Kidney (tissue), 14 donors: Measurements from ENCODE around the gene SMIM14. TPM values are rescaled to one million over a fixed set of nuclear protein-coding genes. Genes with fewer than 3 reads are reported as not detected.
"Not testable (repeated sequence)": the region's sequence is repeated elsewhere in the genome, so short reads cannot be mapped to it uniquely, and the experiment has no call there.

Source experiments
- DNase-seq, 5 donors: peaks; one replicate each; pipeline ENCODE4 v3.0.0-alpha.2; 2013 to 2020
- FAIRE-seq: peaks from 2 replicates; lab custom pipeline; 2012; peaks lifted over from hg19 to GRCh38; lab: Jason Lieb, UNC
- H3K27ac ChIP-seq, 2 donors: one replicate each; pipeline ENCODE4 v1.7.0; 2013; ENCODE audit warnings: low read depth in 2 of 2, low read length in 2 of 2, inconsistent platforms in 1 of 2
- H3K27me3 ChIP-seq: one replicate; pipeline ENCODE4 v1.7.1; 2013; ENCODE audit warnings: low read length, inconsistent platforms; ENCODE audit not compliant: control insufficient read depth, insufficient read depth
- H3K36me3 ChIP-seq, 3 donors: one replicate each; pipeline versions ENCODE4 v1.7.0 to v1.7.1; 2013; ENCODE audit warnings: low read length in 3 of 3, control low read depth in 1 of 3, inconsistent platforms in 1 of 3; ENCODE audit not compliant: insufficient read depth in 3 of 3, control insufficient read depth in 2 of 3
- H3K4me1 ChIP-seq, 3 donors: one replicate each; pipeline versions ENCODE4 v1.7.0 to v1.7.1; 2013; ENCODE audit warnings: low read length in 3 of 3, inconsistent platforms in 1 of 3, low read depth in 1 of 3; ENCODE audit not compliant: control insufficient read depth in 2 of 3, insufficient read depth in 2 of 3
- H3K4me3 ChIP-seq, 3 donors: one replicate each; pipeline versions ENCODE4 v1.7.0 to v1.8.1; 2013; ENCODE audit warnings: low read length in 3 of 3, control low read depth in 1 of 3, inconsistent platforms in 1 of 3
- H3K9ac ChIP-seq, 3 donors: one replicate each; pipeline versions ENCODE4 v1.7.0 to v1.7.1; 2013; ENCODE audit warnings: low read length in 3 of 3, control low read depth in 1 of 3, inconsistent platforms in 1 of 3
- H3K9me3 ChIP-seq, 3 donors: one replicate each; pipeline versions ENCODE4 v1.7.0 to v1.7.1; 2013; ENCODE audit warnings: low read length in 3 of 3, control low read depth in 1 of 3, inconsistent platforms in 1 of 3; ENCODE audit not compliant: control insufficient read depth in 2 of 3, insufficient read depth in 1 of 3
- CTCF ChIP-seq: IDR thresholded peaks from 3 replicates; pipeline ENCODE4 v1.5.1; 2012; ENCODE audit warnings: mild to moderate bottlenecking, moderate library complexity, borderline replicate concordance; ENCODE audit not compliant: insufficient read depth; ENCODE audit errors: extremely low read depth
- intact Hi-C: fragments of 100-400 bp; cut with DNase I; formaldehyde crosslinking; loops from one replicate; pipeline ENCODE4 v1.11.1; 2022
- polyA plus RNA-seq: library from polyadenylated mRNA; stranded (reverse); fragments of 350-450 nt; fragmentation: Illumina TruSeq; extraction: RNeasy Lipid Tissue Mini Kit (QIAGEN cat#74804); gene quantifications from one replicate; pipeline ENCODE4 v1.2.3, GENCODE V29; 2014; ENCODE audit warnings: low read depth, low replicate concordance; ENCODE audit not compliant: insufficient read depth
- total RNA-seq: library from RNA; stranded (reverse); fragmentation: NEBNext Ultra II Directional; extraction: Animal tissue kit (Norgen Biotek cat#: 25700); gene quantifications from one replicate; pipeline ENCODE4 v1.2.1, GENCODE V29; 2021
- donor health status: control.
- donor health status: control.
- donor health status: control.
- donor health status: control.
- donor health status: control.
- donor health status: DM: yes; HTN: yes; CAD: no.
- donor health status: Normal renal cell carcinoma (clear cell type).

SMIM14 gene
- total and polyA plus RNA-seq, 2 donors from 2014 or later, result 26.3 to 64.2 TPM

DNA sequence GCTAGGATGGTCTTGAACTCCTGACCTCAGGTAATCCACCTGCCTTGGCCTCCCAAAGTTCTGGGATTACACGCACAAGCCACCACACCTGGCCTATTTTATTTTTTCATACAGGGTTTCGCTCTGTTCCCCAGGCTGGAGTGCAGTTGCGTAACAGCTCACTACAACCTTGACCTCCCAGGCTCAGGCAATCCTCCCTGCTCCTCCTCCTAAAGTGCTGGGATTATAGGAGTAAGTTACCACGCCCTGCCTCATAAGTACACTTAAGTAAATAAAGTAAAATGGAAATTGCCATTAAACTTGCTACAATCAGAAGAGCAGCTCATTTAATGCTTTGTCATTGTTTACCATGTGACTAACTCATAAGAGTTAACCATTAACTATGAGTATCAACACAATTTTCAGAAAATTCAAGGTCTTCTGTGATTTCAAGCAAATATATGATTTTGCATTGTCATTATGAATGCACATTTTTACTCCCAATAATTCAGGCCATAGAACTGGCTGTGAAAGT is 123.7 kb downstream of the SMIM14 start:
- no peak for TF ChIP-seq CTCF
- Histone ChIP-seq H3K4me3 (no peak overlapping the region), H3K9ac (no peak overlapping the region), H3K27ac (peak overlapping the region; percentile 28 to 78), H3K4me1 (peaks cover 0 to 5% (median 0%) of the 10 kb centered on the region in 3 donors), H3K36me3 (peaks cover 3 to 13% (median 11%) of the 10 kb centered on the region in 3 donors), H3K9me3 (no peaks in the 10 kb centered on the region), H3K27me3 (no peaks in the 10 kb centered on the region)
- DNase-seq (no peak), FAIRE-seq (no peak)
- intact Hi-C loops, result no loop called here

DNA sequence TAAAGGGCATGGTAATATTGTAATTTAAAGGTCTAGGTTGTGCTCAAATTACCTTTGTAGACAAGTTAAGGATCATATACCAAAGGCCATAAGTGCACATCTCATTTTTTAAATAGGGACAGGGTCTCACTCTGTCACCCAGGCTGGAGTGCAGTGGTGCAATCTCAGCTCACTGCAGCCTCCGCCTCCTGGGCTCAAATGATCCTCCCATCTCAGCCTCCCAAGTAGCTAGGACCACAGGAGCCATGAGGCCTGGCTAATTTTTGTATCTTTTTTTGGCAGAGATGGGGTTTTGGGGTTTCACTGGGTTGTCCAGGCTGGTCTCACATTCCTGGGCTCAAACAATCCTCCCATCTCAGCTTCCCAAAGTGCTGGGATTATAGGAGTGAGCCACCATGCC is 124.4 kb downstream of the SMIM14 start:
- FAIRE-seq, intact Hi-C loops, H3K4me1 ChIP-seq, H3K27me3 ChIP-seq, H3K27ac ChIP-seq, DNase-seq, H3K9ac ChIP-seq, H3K9me3 ChIP-seq, H3K4me3 ChIP-seq: not testable (repeated sequence)
- peaks cover 3 to 19% (median 17%) of the 10 kb centered on the region in 3 donors for H3K36me3 ChIP-seq

DNA sequence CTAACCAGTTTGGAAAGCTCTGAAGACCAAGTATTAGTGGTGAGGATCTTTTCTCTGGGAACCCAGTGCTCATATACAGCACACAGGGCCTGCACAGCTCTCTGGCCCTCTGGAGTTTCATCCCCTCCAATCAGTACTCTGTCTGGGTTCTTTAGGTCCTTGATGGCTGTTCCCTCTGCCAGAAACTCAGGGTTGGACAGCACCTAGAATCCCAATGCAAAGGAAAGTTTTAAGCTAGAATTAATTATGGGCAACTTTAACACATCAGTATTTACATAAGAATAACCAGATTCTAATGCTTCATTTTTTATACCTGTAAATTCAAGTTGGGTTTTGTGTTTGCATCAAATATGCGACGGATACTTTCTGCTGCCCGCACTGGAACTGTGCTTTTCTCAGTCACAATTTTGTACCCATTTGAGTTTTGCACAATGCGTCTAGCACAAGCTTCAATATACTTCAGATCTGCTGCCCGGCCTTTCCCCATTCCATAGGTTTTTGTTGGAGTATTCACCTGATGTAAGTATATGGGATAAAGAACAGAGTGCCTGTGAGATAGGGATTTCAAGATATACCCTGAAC is 128.2 kb downstream of the SMIM14 start:
- Histone ChIP-seq H3K4me1 (peaks cover 0 to 5% (median 0%) of the 10 kb centered on the region in 3 donors), H3K9me3 (no peaks in the 10 kb centered on the region), H3K36me3 (peaks cover 7 to 41% (median 24%) of the 10 kb centered on the region in 3 donors), H3K27me3 (no peaks in the 10 kb centered on the region), H3K4me3 (no peak overlapping the region), H3K27ac (no peak overlapping the region), H3K9ac (no peak overlapping the region)
- intact Hi-C loops, result no loop called here
- FAIRE-seq (no peak), DNase-seq (no peak)
- TF ChIP-seq CTCF, result no peak

DNA sequence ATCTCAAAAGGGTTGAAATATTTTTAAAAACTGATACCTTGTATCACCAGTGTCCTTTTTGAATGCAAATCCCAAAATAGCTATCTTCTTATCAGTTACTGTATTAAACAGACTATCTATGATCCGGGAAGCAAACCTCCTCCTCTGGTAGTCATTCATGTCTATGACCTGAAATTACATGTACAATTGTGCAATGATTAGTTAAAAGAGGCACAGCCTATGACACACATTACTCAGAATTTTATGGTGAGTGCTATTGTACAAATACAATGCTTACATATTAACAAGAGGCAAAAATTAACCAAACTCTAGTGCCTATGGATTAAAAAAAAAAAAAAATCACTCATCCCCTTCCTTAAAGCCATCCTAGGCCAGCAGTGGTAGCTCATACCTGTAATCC is 133.1 kb downstream of the SMIM14 start:
- DNase-seq, result no peak
- Histone ChIP-seq H3K4me1 (no peaks in the 10 kb centered on the region), H3K9ac (no peak overlapping the region), H3K4me3 (no peak overlapping the region), H3K27me3 (no peaks in the 10 kb centered on the region), H3K9me3 (no peaks in the 10 kb centered on the region), H3K36me3 (peaks cover 9 to 61% (median 40%) of the 10 kb centered on the region in 3 donors), H3K27ac (no peak overlapping the region)
- intact Hi-C loops, result no loop called here
- TF ChIP-seq CTCF, result no peak
- FAIRE-seq, result no peak
